Ovary (tissue), 9 donors: ENCODE data around the gene TACC2. TPM values are rescaled to one million over a fixed set of nuclear protein-coding genes. Genes with fewer than 3 reads are reported as not detected.

Source experiments
- DNase-seq, 5 donors: peaks; one replicate each; pipeline ENCODE4 v3.0.0-alpha.2; 2019 to 2020
- H3K27ac ChIP-seq, 2 donors: fragments of 200-600 bp; one replicate each; pipeline versions ENCODE4 v1.5.1 to v1.8.0; 2019 to 2022
- H3K27me3 ChIP-seq: fragments of 200-600 bp; one replicate; pipeline ENCODE4 v1.8.0; 2022
- H3K36me3 ChIP-seq: fragments of 200-600 bp; sonication (generic); one replicate; pipeline ENCODE4 v1.5.1; 2019
- H3K4me1 ChIP-seq: one replicate; pipeline ENCODE4 v1.8.1; 2013; ENCODE audit warnings: mild to moderate bottlenecking, moderate library complexity; ENCODE audit not compliant: insufficient read depth
- H3K4me3 ChIP-seq: fragments of 200-600 bp; sonication (generic); one replicate; pipeline ENCODE4 v1.5.1; 2017
- H3K9me3 ChIP-seq, 2 donors: fragments of 200-600 bp in 1 of 2; sonication (generic) in 1 of 2; one replicate each; pipeline versions ENCODE4 v1.5.1 to v1.8.1; 2013 to 2019; ENCODE audit warnings: mild to moderate bottlenecking in 1 of 2, moderate library complexity in 1 of 2
- CTCF ChIP-seq, 3 donors: fragments of 450-650 bp in 2 of 3; fragments of 200-600 bp in 1 of 3; IDR thresholded peaks; one replicate each; pipeline versions ENCODE4 v1.5.1 to v1.8.0; 2016 to 2022; ENCODE audit warnings: antibody characterized with exemption in 3 of 3, mild to moderate bottlenecking in 1 of 3
- EP300 ChIP-seq: sonication (generic); formaldehyde crosslinking; IDR thresholded peaks from one replicate; pipeline ENCODE4 v1.6.1; 2017; ENCODE audit warnings: antibody characterized with exemption
- POLR2A ChIP-seq: fragments of 450-650 bp; IDR thresholded peaks from one replicate; pipeline ENCODE4 v1.6.1; 2017; ENCODE audit warnings: antibody characterized with exemption, mild to moderate bottlenecking, moderate library complexity
- WGBS, 3 donors: extraction: QIAGEN DNeasy Blood & Tissue Kit in 1 of 3; methylation state at CpG; one replicate each; pipeline versions ENCODE4 v1.1.5 to v1.1.7; 2013 to 2017; 5-methylcytosine and 5-hydroxymethylcytosine counted together
- intact Hi-C, 4 donors: fragments of 100-400 bp; cut with DNase I; formaldehyde crosslinking; loops; one replicate each; pipeline versions ENCODE4 v1.11.0 to v1.15.1; 2022 to 2023
- polyA plus RNA-seq, 2 donors: library from polyadenylated mRNA; stranded (reverse); fragments of 200-250 nt in 1 of 2; fragments of 350-450 nt in 1 of 2; fragmentation: Illumina TruSeq in 1 of 2; extraction: RNeasy Lipid Tissue Mini Kit (QIAGEN cat#74804) in 1 of 2; gene quantifications; one replicate each; pipeline ENCODE4 v1.2.3, GENCODE V29; 2013 to 2014
- total RNA-seq, 7 donors: library from RNA; depleted of rRNA in 2 of 7; stranded (reverse); fragments of >200 nt in 2 of 7; fragmentation: NEBNext Ultra II Directional in 3 of 7; extraction: Animal tissue kit (Norgen Biotek cat#: 25700) in 3 of 7; gene quantifications; one replicate each; pipeline versions ENCODE4 v1.1.0 to v1.2.4, GENCODE V29; 2016 to 2023
- donor health status: DM: no; HTN: no; CAD: no; lungs with moderate emphysema.
- donor health status: DM: no; HTN: no; CAD: no.
- donor health status: Bipolar disorder and iron deficiency.
- donor health status: DM: yes; HTN: yes; CAD: no.
- donor health status: DM: no; HTN: no; CAD: no.
- donor health status: DM: yes; HTN: yes; CAD: no.

The TACC2 gene
- total and polyA plus RNA-seq, 9 donors, result 6.1 to 66.4 (median 14.2) TPM

- intact Hi-C loops, result no loop called here
- H3K9me3 ChIP-seq, result no peaks in the 10 kb centered on the region
- TF ChIP-seq CTCF (IDR thresholded peaks at IDR 0.05), result no peak
- no peak for TF ChIP-seq POLR2A
- TF ChIP-seq EP300, result no peak
- H3K4me1 ChIP-seq, result no peaks in the 10 kb centered on the region
- no peak overlapping the region for H3K27ac ChIP-seq
- H3K4me3 ChIP-seq, result no peak overlapping the region
- no peaks in the 10 kb centered on the region for H3K27me3 ChIP-seq
- H3K36me3 ChIP-seq, result no peaks in the 10 kb centered on the region
- 82 to 86% (median 84%) methylated on average over 9 of the region's 9 CpGs for WGBS, 3 donors
- no peak for DNase-seq
Measured at GRCh38 chr10:122086416-122087240, 97.7 kb downstream of the TACC2 start.

DNA sequence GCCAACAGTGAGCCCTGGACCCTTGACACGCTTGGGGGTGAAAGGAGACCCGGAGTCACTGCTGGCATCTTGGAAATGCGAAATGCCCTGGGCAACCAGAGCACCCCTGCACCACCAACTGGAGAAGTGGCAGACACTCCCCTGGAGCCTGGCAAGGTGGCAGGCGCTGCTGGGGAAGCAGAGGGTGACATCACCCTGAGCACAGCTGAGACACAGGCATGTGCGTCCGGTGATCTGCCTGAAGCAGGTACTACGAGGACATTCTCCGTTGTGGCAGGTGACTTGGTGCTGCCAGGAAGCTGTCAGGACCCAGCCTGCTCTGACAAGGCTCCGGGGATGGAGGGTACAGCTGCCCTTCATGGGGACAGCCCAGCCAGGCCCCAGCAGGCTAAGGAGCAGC, 98.5 kb downstream of the TACC2 start:
- intact Hi-C loops, result no loop called here
- TF ChIP-seq POLR2A (no peak), EP300 (no peak), CTCF (IDR thresholded peaks at IDR 0.05) (no peak)
- no peak overlapping the region for H3K4me3 ChIP-seq
- WGBS, 3 donors, result 88 to 96% (median 91%) methylated on average over 9 of the region's 9 CpGs
- no peak overlapping the region for H3K27ac ChIP-seq
- no peaks in the 10 kb centered on the region for H3K27me3 ChIP-seq
- H3K4me1 ChIP-seq, result no peaks in the 10 kb centered on the region
- H3K36me3 ChIP-seq, result no peaks in the 10 kb centered on the region
- DNase-seq, result no peak
- no peaks in the 10 kb centered on the region for H3K9me3 ChIP-seq

GRCh38 chr10:122089311-122090017, 100.5 kb downstream of the TACC2 start:
- H3K27ac ChIP-seq, result no peak overlapping the region
- H3K27me3 ChIP-seq, result no peaks in the 10 kb centered on the region
- intact Hi-C loops, result no loop called here
- DNase-seq, result no peak
- no peaks in the 10 kb centered on the region for H3K36me3 ChIP-seq
- WGBS, 3 donors, result 67 to 80% (median 69%) methylated on average over 9 of the region's 9 CpGs
- TF ChIP-seq EP300 (no peak), POLR2A (no peak), CTCF (IDR thresholded peaks at IDR 0.05) (no peak)
- H3K9me3 ChIP-seq, result no peaks in the 10 kb centered on the region
- H3K4me3 ChIP-seq, result no peak overlapping the region
- H3K4me1 ChIP-seq, result no peaks in the 10 kb centered on the region

DNA sequence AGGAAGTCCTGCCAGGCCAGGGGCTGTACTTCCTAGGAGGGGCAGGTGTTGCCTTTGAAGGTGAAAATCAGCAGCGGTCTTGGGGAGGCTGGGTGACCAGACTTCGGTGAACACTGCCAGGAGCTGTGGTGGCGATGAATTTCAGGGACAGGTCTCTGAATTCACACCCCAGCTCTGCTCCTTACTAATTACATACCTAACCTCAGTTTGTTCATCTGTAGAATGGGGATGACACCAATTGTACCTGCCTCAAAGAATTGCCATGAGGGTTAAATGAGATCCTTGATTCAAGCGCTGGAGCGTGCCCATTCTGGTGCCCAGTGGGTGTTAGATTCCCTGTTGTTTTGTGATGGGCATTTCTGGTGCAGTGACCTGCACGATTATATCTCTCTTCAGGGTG, 102.8 kb downstream of the TACC2 start:
- H3K27ac ChIP-seq, result no peak overlapping the region
- H3K4me3 ChIP-seq, result no peak overlapping the region
- WGBS, 3 donors, result 84 to 95% (median 85%) methylated on average over 6 of the region's 6 CpGs
- TF ChIP-seq CTCF (IDR thresholded peaks at IDR 0.05), result no peak
- no peak for TF ChIP-seq POLR2A
- TF ChIP-seq EP300, result no peak
- DNase-seq, result no peak
- H3K27me3 ChIP-seq, result no peaks in the 10 kb centered on the region
- intact Hi-C loops, result no loop called here
- no peaks in the 10 kb centered on the region for H3K9me3 ChIP-seq
- no peaks in the 10 kb centered on the region for H3K4me1 ChIP-seq
- H3K36me3 ChIP-seq, result no peaks in the 10 kb centered on the region
